ENCODE data around the gene SLC13A2.
"Not testable (repeated sequence)": the region's sequence is repeated elsewhere in the genome, so short reads cannot be mapped to it uniquely, and the experiment has no call there.

SLC13A2 gene

GRCh38 chr17:28473542-28473941 lies at the start of gene SLC13A2:
SLC13A2 (plus strand) TSS chr17:28473644; CDS start chr17:28473713, 69 bp downstream.
- no peak for DNase-seq

- DNase-seq, result no peak
Observed at GRCh38 chr17:28425206-28425605, 48.2 kb upstream of the SLC13A2 start.

- no peak for DNase-seq
Observed at GRCh38 chr17:28426081-28426519, 47.3 kb upstream of the SLC13A2 start.

- DNase-seq, result no peak
Observed at GRCh38 chr17:28427371-28427770, 46.1 kb upstream of the SLC13A2 start.

GRCh38 chr17:28427982-28428381 lies 45.5 kb upstream of the SLC13A2 start:
- not testable (repeated sequence) for DNase-seq

GRCh38 chr17:28433721-28434120 lies 39.7 kb upstream of the SLC13A2 start:
- DNase-seq, result no peak

- DNase-seq, result not testable (repeated sequence)
Observed at GRCh38 chr17:28434326-28434725, 39.1 kb upstream of the SLC13A2 start.

GRCh38 chr17:28443901-28444638 lies 29.4 kb upstream of the SLC13A2 start:
- no peak for DNase-seq

GRCh38 chr17:28446716-28447395 lies 26.6 kb upstream of the SLC13A2 start:
- no peak for DNase-seq

GRCh38 chr17:28447396-28447760 lies 26.1 kb upstream of the SLC13A2 start:
- DNase-seq, result no peak

GRCh38 chr17:28449859-28450258 lies 23.6 kb upstream of the SLC13A2 start:
- no peak for DNase-seq

- no peak for DNase-seq
Observed at GRCh38 chr17:28457890-28458289, 15.6 kb upstream of the SLC13A2 start.

GRCh38 chr17:28458881-28459280 lies 14.6 kb upstream of the SLC13A2 start:
- DNase-seq, result not testable (repeated sequence)

GRCh38 chr17:28460901-28461300 lies 12.5 kb upstream of the SLC13A2 start:
- DNase-seq, result no peak

GRCh38 chr17:28466001-28466400 lies 7.4 kb upstream of the SLC13A2 start:
- no peak for DNase-seq

- no peak for DNase-seq
Observed at GRCh38 chr17:28466521-28467048, 6.9 kb upstream of the SLC13A2 start.

- no peak for DNase-seq
Observed at GRCh38 chr17:28467456-28468025, 5.9 kb upstream of the SLC13A2 start.

- DNase-seq, result not testable (repeated sequence)
Observed at GRCh38 chr17:28468033-28468735, 5.3 kb upstream of the SLC13A2 start.

- no peak for DNase-seq
Observed at GRCh38 chr17:28468781-28469180, 4.7 kb upstream of the SLC13A2 start.

GRCh38 chr17:28469376-28469775 lies 4.1 kb upstream of the SLC13A2 start:
- DNase-seq, result no peak

- no peak for DNase-seq
Observed at GRCh38 chr17:28470266-28470913, 3.1 kb upstream of the SLC13A2 start.

GRCh38 chr17:28470914-28471366 lies 2.5 kb upstream of the SLC13A2 start:
- DNase-seq, result no peak

Measured in CD4-positive, alpha-beta T cell treated with Interleukin-10 for 1 hour (primary cell).